HAP-1 (cell line): ENCODE results near the gene EAPP.
A peak's percentile ranks its signal among the peaks of the same experiment; 100 is the strongest.
"Not testable (repeated sequence)": the region's sequence is repeated elsewhere in the genome, so short reads cannot be mapped to it uniquely, and the experiment has no call there.

Experiments used
- DNase-seq, 2 experiments: peaks; one replicate each; pipeline ENCODE4 v3.0.0-alpha.2; 2016 to 2020; ENCODE audit warnings: low spot score in 2 of 2
- H3K27me3 ChIP-seq: fragments of 250-450 bp; sonication (Bioruptor Pico); 2 replicates; pipeline ENCODE4 v1.5.1; 2020; ENCODE audit warnings: low read depth, mild to moderate bottlenecking, moderate library complexity
- H3K36me3 ChIP-seq: fragments of 250-450 bp; sonication (Bioruptor Pico); replicated peaks from 2 replicates; pipeline ENCODE4 v1.5.1; 2020; ENCODE audit warnings: mild to moderate bottlenecking
- H3K4me1 ChIP-seq: fragments of 250-450 bp; sonication (Bioruptor Pico); 2 replicates; pipeline ENCODE4 v1.5.1; 2020; ENCODE audit warnings: mild to moderate bottlenecking
- H3K4me3 ChIP-seq: fragments of 250-450 bp; sonication (Bioruptor Pico); 2 replicates; pipeline ENCODE4 v1.5.1; 2020; ENCODE audit warnings: mild to moderate bottlenecking, moderate library complexity
- H3K9me3 ChIP-seq: fragments of 250-450 bp; sonication (Bioruptor Pico); 2 replicates; pipeline ENCODE4 v1.5.1; 2020; ENCODE audit warnings: mild to moderate bottlenecking, moderate library complexity
- in situ Hi-C: fragments of 300-500 bp; cut with MboI; formaldehyde crosslinking; loops from 3 replicates; pipeline ENCODE4 v1.14.3; 2020; ENCODE audit warnings: low sequenced_read_pairs, inconsistent platforms, mixed read lengths

Gene EAPP, protein sequence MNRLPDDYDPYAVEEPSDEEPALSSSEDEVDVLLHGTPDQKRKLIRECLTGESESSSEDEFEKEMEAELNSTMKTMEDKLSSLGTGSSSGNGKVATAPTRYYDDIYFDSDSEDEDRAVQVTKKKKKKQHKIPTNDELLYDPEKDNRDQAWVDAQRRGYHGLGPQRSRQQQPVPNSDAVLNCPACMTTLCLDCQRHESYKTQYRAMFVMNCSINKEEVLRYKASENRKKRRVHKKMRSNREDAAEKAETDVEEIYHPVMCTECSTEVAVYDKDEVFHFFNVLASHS

DNA sequence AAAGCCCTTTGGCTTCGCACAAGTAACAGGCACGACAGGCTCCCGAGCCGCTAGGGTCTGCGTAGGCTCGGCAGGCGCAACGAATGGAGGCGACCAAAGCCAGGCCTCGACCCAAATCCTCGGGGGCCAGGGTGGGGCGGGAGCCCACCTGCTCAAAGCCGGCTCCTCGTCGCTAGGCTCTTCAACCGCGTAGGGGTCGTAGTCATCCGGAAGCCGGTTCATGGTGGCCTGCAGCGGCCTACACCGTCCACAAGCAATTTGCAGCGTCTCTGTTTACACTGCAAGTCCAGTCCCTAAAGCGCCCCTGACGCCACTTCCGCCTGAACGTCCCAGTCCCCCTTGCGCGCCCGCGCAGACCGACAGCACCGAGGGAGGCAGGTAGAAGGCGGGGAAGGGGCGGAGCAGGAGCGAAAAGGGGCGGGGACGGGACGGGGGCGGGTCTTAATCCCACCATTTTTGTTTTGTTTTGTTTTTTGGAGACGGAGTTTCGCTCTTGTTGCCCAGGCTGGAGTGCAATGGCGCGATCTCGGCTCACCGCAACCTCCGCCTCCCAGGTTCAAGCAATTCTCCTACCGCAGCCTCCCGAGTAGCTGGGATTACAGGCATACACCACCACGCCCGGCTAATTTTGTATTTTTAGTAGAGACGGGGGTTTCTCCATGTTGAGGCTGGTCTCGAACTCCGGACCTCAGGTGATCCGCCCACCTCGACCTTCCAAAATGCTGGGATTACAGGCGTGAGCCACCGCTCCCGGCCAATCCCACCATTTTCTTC lies at the start of gene EAPP:
Gene EAPP (minus strand): TSS at position 295 of the 774 bp plus-strand sequence. CDS start 73 bp downstream, at position 222.
- H3K4me1 ChIP-seq: peaks cover 4% of the 10 kb centered on the region; the same call in 1 of the 2 replicates
- H3K4me3 ChIP-seq: peak within 1 kb of the TSS; percentile 93
- in situ Hi-C loops: no loop called here
- H3K27me3 ChIP-seq: no peaks in the 10 kb centered on the region
- DNase-seq: peak; percentile 98
- H3K36me3 ChIP-seq: no peaks in the 10 kb centered on the region; the same call in 1 of the 2 replicates
- no peaks in the 10 kb centered on the region for H3K9me3 ChIP-seq

DNA sequence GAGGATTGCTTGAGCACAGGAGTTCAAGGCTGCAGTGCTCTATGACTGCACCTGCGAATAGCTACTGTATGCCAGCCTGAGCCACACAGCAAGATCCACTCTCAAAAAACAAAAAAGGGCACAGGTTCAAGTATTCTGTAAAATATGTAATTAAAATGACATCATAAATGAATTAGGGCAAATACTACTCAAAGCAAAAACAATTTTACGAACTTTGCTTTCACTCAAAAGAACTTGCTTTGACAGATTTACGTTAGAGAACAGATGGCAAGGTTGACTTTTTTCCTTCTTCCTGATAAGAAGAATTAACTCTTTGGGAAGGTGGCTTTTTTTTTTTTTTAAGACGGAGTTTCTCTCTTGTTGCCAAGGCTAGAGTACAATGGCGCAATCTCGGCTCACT lies 44.0 kb upstream of the EAPP start:
- in situ Hi-C loops: no loop called here
- H3K36me3 ChIP-seq: peaks cover 54% of the 10 kb centered on the region
- H3K27me3 ChIP-seq: no peaks in the 10 kb centered on the region
- DNase-seq: no peak
- H3K4me1 ChIP-seq: no peaks in the 10 kb centered on the region
- no peaks in the 10 kb centered on the region for H3K9me3 ChIP-seq
- no peak overlapping the region for H3K4me3 ChIP-seq

DNA sequence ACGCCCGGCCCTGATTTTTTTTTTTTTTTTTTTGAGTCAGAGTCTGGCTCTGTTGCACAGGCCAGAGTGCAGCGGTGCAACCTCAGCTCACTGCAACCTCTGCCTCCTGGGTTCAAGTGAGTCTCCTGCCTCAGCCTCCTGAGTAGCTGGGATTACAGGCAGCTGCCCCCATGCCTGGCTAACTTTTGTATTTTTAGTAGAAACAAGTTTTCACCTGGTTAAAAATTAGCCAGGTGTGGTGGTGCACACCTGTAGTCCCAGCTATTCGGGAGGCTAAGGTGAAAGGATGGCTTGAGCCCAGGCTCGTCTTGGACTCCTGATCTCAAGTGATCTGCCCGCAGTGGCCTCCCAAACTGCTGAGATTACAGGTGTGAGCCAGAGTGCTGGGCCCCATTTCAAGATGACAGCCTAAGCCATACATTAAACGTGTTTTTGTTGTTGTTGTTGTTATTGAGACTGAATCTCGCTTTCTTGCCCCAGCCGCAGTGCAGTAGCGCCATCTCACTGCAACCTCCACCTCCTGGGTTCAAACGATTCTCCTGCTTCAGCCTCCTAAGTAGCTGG lies 42.7 kb upstream of the EAPP start:
- in situ Hi-C loops: no loop called here
- peaks cover 51% of the 10 kb centered on the region for H3K36me3 ChIP-seq
- H3K4me3 ChIP-seq: no peak overlapping the region
- H3K27me3 ChIP-seq: no peaks in the 10 kb centered on the region
- no peak for DNase-seq
- H3K4me1 ChIP-seq: no peaks in the 10 kb centered on the region
- H3K9me3 ChIP-seq: no peaks in the 10 kb centered on the region

DNA sequence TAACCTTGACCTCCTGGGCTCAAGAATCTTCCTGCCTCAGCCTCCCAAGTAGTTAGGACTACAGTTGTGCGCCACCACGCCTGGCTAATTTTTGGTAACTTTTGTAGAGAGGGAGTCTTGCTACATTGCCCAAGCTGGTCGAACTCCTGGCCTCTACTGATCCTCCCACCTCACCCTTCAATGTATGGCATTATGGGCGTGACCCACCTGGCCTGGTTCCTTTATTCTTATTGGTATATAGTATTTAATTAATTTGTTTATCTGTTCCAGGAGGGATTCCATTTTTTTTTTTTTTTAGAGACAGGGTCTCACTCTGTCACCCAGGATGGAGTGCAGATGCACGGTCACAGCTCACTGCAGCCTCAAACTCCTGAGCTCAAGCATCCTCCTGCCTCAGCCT lies 40.9 kb upstream of the EAPP start:
- Histone ChIP-seq H3K4me1 (no peaks in the 10 kb centered on the region), H3K4me3 (no peak overlapping the region), H3K27me3 (no peaks in the 10 kb centered on the region), H3K9me3 (no peaks in the 10 kb centered on the region), H3K36me3 (peaks cover 51% of the 10 kb centered on the region)
- in situ Hi-C loops: no loop called here
- no peak for DNase-seq

DNA sequence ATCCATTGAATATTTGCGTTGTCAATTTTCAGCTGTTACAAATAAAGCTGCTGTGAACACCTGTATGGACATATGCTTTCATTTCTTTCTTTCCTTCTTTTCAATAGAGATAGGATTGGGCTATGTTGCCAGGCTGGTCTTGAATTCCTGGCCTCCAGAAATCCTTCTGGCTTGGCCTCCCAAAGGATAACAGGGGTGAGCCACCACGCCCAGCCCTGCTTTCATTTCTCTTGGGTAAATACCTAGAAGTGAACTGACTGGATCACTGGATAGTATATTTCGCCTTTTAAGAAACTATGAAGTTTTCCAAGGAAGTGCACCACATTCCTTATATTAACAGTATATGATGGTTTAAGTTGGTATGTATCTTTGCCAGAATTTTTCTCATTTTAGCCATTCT lies 32.3 kb upstream of the EAPP start:
- Histone ChIP-seq H3K27me3 (no peaks in the 10 kb centered on the region), H3K4me1 (no peaks in the 10 kb centered on the region), H3K9me3 (no peaks in the 10 kb centered on the region), H3K4me3 (no peak overlapping the region), H3K36me3 (peaks cover 52% of the 10 kb centered on the region)
- no peak for DNase-seq
- in situ Hi-C loops: loop anchor here (25.0 kb wide), 1 partner anchor 841 kb away; the partner anchor contains the start of gene NFKBIA

DNA sequence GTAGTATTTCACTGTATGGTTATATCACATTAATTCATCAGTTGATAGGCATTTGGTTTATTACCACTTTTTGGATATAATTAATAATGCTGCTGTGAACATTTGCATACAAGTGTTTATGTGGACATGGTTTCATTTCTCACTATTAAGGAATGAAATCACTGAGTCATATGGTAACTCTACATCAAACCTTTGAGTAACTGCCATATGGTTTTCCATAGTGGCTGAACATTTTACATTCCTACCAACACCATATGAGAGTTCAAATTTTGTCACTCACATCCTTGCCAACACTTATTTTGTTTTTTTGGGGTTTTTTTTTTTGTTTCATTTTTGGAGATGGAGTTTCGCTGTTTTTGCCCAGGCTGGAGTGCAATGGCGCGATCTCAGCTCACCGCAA lies 30.2 kb upstream of the EAPP start:
- in situ Hi-C loops: loop anchor here (25.0 kb wide), 1 partner anchor 843 kb away; the partner anchor contains the start of gene NFKBIA

DNA sequence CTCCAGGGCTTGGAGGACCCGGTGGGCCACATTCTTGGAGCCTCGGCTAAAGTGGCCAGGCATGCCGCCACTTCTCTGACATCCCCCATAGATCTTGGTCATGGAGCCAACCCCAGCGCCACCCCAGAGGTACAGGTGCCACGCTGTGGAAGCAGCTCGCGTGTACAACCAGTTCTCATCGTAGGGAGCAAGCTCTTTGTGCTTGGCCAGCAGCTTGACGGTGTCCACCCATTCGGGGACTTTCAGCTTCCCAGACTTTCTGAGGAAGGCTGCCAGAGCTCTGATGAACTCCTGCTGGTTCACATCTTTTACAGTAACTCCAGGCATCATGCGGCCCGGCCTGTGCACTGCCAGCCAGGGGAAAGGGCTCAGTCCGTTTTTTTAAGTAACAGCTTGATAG lies 29.3 kb upstream of the EAPP start:
- no peak for DNase-seq
- H3K4me3 ChIP-seq: no peak overlapping the region
- H3K4me1 ChIP-seq: no peaks in the 10 kb centered on the region
- H3K9me3 ChIP-seq: no peaks in the 10 kb centered on the region
- in situ Hi-C loops: loop anchor here (25.0 kb wide), 1 partner anchor 843 kb away; the partner anchor contains the start of gene NFKBIA
- no peaks in the 10 kb centered on the region for H3K27me3 ChIP-seq
- H3K36me3 ChIP-seq: peaks cover 61% of the 10 kb centered on the region

More for the DNA sequence above, 30.2 kb upstream of the EAPP start:
- no peak for DNase-seq
- H3K36me3 ChIP-seq: peaks cover 53% of the 10 kb centered on the region
- no peaks in the 10 kb centered on the region for H3K4me1 ChIP-seq
- H3K9me3 ChIP-seq: no peaks in the 10 kb centered on the region
- H3K4me3 ChIP-seq: no peak overlapping the region
- H3K27me3 ChIP-seq: no peaks in the 10 kb centered on the region

DNA sequence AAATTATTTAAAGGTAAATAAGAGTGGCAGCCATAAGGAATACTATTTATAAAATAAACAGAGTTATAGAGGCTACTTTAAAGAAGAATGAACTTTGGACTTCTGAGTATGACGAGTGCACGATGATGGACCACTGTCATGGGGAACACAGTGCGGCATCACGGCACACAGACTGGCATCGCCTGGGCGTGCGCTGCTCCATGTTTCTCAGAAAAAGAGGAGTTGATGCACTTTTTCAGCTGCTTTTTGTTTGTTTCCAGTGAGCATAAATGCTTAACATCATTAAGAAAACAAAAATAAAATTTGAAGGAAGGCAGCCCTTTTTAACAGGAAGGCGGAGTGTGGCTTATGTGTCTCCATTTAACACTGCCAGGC lies 23.3 kb upstream of the EAPP start:
- Histone ChIP-seq H3K9me3 (no peaks in the 10 kb centered on the region), H3K27me3 (no peaks in the 10 kb centered on the region), H3K4me1 (no peaks in the 10 kb centered on the region), H3K36me3 (peaks cover 38% of the 10 kb centered on the region), H3K4me3 (no peak overlapping the region)
- DNase-seq: no peak
- in situ Hi-C loops: loop anchor here (25.0 kb wide), 1 partner anchor 850 kb away; the partner anchor contains the start of gene NFKBIA

DNA sequence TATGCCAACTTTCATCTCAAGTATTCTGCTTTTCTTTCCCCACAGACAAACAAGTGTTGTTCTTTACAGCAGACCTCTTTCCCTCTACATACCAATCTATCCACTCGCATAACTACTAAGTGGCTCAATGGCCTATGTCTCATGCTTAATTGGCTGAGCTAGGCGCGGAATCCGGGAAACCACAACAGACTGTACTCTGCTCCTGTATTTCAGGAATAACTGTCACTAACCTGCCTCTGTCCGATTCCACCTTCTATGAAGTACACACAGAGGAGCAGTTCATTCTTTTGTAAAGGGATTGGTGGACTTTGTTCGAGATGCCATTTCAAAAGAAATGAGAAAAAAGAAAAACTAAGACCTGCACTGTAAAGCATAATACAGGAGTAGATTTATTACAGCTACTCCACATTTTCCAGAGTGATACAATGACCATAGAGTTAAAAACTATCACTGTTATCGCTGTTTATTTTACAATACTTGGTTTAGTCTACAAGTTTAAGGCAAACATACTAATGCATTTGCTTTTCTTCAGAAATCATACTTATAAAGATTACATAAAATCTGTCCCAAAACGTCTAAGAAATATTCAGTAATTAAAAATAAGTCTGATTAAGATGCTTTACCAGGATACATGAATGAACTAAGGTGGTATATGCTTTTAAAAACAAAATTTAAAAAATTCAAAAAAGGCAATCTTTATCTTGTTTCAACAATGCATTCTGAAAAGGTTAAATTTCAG lies 22.7 kb upstream of the EAPP start:
- H3K36me3 ChIP-seq: peaks cover 32% of the 10 kb centered on the region
- in situ Hi-C loops: loop anchor here (25.0 kb wide), 1 partner anchor 850 kb away; the partner anchor contains the start of gene NFKBIA

DNA sequence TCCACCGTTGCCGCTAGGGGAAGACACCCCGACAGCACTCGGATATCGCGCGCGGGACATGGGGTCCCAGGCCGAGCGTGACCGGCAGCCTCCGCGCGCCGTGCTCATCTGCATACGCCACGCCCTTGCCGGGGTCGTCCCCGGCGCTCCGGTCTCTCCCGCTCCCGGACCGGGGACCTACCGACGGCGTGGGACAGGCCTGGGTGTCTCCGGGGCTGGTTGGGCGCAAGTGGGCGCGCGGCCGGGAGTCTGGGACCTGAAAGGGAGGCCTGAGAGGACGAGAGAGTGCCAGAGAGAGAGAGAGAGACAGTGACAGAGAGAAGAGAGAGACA lies 17.0 kb upstream of the EAPP start:
- not testable (repeated sequence) for H3K4me3 ChIP-seq, H3K27me3 ChIP-seq, H3K9me3 ChIP-seq, H3K4me1 ChIP-seq, DNase-seq, H3K36me3 ChIP-seq
- in situ Hi-C loops: loop anchor here (25.0 kb wide), 1 partner anchor 856 kb away; the partner anchor contains the start of gene NFKBIA

More for the DNA sequence above, 22.7 kb upstream of the EAPP start:
- H3K9me3 ChIP-seq, H3K27me3 ChIP-seq, H3K4me1 ChIP-seq, H3K4me3 ChIP-seq, DNase-seq: not testable (repeated sequence)

DNA sequence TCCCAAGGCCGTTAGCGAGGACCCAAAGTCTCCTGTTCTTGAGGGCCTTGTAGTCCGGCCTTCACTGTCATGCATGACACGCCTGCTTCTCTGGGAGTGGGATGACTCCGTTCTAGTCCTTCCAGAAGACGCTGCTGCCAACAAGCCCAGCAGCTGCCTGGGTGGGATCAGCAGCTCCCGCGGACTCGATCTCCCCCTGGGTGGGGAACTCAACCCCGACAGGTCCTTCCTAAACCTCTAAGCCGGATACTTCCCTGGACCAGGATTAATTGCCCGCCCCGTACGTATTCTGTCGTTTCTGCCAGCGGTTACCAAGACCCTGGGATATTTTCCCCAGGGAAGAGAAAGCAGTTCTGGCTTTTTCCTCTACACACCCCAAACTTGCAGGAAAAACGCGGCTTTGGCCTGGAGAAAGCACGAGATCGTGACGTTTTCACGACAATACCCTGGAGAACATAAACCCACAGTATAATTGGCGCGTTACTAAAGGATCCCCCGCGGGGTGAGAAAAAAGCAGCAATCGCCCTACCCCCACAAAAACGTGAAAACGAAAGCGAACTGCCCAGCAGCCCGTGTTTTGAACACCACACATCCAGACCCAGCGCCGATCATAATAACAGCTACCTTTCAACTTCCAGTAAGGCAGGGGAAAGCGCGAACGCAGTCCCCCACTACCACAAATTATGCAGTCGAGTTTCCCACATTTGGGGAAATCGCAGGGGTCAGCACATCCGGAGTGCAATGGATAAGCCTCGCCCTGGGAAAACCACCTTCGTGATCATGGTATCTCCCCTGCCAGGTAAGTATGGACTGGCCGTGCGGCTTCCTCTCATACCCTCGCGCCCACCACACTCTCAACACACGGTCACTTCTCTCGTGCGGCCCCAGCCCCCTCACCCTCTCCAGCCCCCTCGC lies 16.3 kb upstream of the EAPP start:
- not testable (repeated sequence) for H3K4me1 ChIP-seq, H3K4me3 ChIP-seq, H3K36me3 ChIP-seq, H3K9me3 ChIP-seq, DNase-seq, H3K27me3 ChIP-seq
- in situ Hi-C loops: loop anchor here (25.0 kb wide), 1 partner anchor 856 kb away; the partner anchor contains the start of gene NFKBIA

DNA sequence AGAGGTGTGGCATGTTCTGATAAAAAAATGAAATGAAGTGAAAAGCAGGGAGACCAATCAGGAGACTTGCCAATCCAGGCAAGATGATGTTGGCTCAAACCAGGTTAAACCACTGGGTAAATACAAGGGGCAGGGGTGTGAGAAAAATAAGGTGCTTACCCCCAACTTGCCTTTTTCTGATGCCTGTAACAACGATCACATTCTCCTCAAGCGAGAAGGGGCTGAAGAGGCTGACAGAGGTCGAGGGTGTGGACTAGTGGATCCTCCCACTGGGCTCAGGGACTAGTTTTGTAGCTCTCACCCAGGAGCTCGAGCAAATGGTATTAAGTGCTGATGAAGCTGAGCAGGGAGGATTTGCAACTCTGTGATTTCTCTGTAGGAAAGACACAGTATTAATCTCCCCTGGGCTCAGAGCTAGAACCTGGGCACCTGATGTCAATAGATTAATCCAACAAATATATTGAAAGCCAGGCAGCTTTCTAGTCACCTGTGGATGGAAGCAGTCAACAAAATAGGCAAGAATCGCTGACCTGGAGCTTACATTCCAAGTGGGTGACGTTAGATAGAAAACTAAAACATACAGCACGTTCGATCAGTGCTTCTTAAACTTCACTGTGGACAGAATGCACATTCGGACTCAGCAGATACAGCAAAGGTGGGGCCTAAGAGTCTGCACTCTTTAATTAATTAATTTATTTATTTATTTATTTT lies 15.2 kb upstream of the EAPP start:
- H3K4me1 ChIP-seq: peaks cover 7% of the 10 kb centered on the region
- no peaks in the 10 kb centered on the region for H3K9me3 ChIP-seq
- in situ Hi-C loops: loop anchor here (25.0 kb wide), 1 partner anchor 858 kb away; the partner anchor contains the start of gene NFKBIA
- no peaks in the 10 kb centered on the region for H3K36me3 ChIP-seq
- H3K27me3 ChIP-seq: no peaks in the 10 kb centered on the region
- DNase-seq: peak; percentile 30 to 45
- peak overlapping the region; percentile 6; the same call in 1 of the 2 replicates for H3K4me3 ChIP-seq
